ENCODE results near the gene POLE. TPM values are rescaled to one million over a fixed set of nuclear protein-coding genes. Genes with fewer than 3 reads are reported as not detected.

Gene POLE
- total RNA-seq, 2 donors from 2014 or later, result 34.5 to 96.1 TPM

DNA sequence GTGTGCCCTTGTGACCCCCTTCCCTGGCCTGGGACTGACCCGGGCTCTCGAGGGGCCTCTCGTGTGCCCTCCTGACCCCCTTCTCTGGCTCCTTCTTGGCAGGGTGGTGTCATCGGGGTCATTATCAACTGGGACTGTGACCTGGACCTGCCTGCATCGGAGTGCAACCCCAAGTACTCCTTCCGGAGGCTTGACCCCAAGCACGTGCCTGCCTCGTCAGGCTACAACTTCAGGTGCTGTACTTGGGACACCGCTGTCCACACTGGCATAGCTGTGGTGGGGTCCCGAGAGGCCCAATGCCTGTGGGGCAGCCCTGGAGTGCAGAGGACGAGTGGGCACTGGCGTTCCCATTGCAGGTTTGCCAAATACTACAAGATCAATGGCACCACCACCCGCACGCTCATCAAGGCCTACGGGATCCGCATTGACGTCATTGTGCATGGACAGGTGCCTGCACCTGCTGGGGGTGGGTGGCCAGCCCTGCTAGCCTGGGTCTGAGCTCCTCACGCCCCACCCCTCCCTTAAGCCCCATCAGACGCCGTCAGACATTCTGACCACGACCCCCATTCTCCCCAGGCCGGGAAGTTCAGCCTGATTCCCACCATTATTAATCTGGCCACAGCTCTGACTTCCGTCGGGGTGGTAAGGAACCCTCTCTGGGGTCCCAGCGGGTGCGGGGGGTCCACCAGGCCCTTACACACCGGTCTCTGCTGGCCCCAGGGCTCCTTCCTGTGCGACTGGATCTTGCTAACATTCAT lies 66.1 kb downstream of the POLE start:
- TF ChIP-seq, protein P1, sequence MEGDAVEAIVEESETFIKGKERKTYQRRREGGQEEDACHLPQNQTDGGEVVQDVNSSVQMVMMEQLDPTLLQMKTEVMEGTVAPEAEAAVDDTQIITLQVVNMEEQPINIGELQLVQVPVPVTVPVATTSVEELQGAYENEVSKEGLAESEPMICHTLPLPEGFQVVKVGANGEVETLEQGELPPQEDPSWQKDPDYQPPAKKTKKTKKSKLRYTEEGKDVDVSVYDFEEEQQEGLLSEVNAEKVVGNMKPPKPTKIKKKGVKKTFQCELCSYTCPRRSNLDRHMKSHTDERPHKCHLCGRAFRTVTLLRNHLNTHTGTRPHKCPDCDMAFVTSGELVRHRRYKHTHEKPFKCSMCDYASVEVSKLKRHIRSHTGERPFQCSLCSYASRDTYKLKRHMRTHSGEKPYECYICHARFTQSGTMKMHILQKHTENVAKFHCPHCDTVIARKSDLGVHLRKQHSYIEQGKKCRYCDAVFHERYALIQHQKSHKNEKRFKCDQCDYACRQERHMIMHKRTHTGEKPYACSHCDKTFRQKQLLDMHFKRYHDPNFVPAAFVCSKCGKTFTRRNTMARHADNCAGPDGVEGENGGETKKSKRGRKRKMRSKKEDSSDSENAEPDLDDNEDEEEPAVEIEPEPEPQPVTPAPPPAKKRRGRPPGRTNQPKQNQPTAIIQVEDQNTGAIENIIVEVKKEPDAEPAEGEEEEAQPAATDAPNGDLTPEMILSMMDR (IDR thresholded peaks at IDR 0.05), result no peak
- Histone ChIP-seq H3K9me3 (no peaks in the 10 kb centered on the region), H3K36me3 (no peaks in the 10 kb centered on the region), H3K27me3 (peaks cover 27% of the 10 kb centered on the region), H3K4me3 (no peak overlapping the region), H3K4me1 (no peaks in the 10 kb centered on the region), H3K9ac (ENCODE audit: low read depth in 2 of 2, low read length in 2 of 2) (no peak overlapping the region), H3K27ac (no peak overlapping the region)
- intact Hi-C loops (cut with DNase I), result no loop called here
- DNase-seq, result no peak

DNA sequence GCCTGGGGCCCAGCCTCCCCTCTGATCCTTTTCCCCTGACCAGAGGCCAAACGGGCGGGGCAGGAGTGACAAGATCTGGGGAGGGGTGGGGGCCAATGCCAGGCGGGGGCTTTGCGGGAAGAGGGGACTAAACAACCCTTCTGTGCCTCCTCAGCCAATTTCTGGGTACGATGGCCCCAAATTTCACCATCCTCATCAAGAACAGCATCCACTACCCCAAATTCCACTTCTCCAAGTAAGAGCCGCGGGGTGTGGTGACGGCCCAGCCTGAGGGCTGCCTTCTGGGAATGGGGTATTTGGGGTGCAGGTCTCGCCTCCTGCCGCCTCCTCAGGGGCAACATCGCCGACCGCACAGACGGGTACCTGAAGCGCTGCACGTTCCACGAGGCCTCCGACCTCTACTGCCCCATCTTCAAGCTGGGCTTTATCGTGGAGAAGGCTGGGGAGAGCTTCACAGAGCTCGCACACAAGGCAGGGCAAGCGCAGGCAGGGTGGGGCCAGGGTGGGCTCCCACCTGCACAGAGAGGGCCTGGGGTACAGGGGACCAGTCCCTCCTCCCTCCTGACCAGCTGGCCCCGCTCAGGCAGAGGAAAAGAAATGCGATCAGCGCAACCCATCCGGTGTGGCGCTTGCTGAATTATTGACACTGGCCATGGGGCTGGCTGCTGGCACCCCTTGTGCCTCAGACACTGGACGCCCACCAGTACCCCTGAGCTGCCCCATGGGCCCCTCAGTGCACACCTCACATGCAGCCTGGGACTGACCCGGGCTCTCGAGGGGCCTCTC lies 66.8 kb downstream of the POLE start:
- Histone ChIP-seq H3K27ac (no peak overlapping the region), H3K4me1 (no peaks in the 10 kb centered on the region), H3K27me3 (peaks cover 34% of the 10 kb centered on the region), H3K36me3 (no peaks in the 10 kb centered on the region), H3K9ac (ENCODE audit: low read depth in 2 of 2, low read length in 2 of 2) (no peak overlapping the region), H3K4me3 (no peak overlapping the region), H3K9me3 (no peaks in the 10 kb centered on the region)
- TF ChIP-seq, protein P1 (IDR thresholded peaks at IDR 0.05), result no peak
- DNase-seq, result no peak
- intact Hi-C loops (cut with DNase I), result no loop called here

DNA sequence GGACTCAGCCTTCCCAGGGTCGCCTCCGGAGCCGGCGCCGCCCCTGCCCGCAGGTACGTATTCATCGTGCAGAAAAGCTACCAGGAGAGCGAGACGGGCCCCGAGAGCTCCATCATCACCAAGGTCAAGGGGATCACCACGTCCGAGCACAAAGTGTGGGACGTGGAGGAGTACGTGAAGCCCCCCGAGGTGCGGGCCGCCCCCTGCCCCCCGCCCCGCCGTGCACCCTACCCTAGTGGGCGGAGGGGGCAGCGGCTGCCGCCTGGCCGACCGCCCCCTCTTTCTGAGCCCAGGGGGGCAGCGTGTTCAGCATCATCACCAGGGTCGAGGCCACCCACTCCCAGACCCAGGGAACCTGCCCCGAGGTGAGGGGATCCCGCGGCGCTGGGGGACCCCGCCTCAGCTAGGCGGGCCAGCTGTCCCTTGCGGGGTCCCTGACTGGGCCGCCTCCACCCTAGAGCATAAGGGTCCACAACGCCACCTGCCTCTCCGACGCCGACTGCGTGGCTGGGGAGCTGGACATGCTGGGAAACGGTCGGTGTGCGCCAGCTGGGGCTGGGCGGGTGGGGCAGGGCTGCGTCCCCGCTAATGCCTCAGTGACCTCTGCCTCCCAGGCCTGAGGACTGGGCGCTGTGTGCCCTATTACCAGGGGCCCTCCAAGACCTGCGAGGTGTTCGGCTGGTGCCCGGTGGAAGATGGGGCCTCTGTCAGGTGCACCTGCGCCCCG lies 67.6 kb downstream of the POLE start:
- Histone ChIP-seq H3K36me3 (no peaks in the 10 kb centered on the region), H3K27me3 (peaks cover 36% of the 10 kb centered on the region), H3K4me3 (no peak overlapping the region), H3K4me1 (no peaks in the 10 kb centered on the region), H3K9me3 (no peaks in the 10 kb centered on the region), H3K9ac (ENCODE audit: low read depth in 2 of 2, low read length in 2 of 2) (no peak overlapping the region), H3K27ac (no peak overlapping the region)
- TF ChIP-seq, protein P1 (IDR thresholded peaks at IDR 0.05), result no peak
- intact Hi-C loops (cut with DNase I), result loop anchor here (10.0 kb wide), 1 partner anchor 465 kb away; no protein-coding TSS in a partner anchor
- no peak for DNase-seq

DNA sequence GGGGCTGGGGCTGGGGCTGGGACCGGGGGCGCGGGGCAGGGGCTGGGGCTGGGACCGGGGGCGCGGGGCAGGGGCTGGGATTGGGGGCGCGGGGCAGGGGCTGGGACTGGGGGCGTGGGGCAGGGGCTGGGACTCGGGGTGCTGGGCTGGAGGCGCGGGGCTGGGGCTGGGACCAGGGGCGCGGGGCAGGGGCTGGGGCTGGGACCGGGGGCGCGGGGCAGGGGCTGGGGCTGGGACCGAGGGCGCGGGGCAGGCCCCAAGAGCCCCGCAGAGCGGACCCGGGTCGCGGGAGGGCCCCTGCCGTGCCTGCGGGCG lies 68.1 kb downstream of the POLE start:
- Histone ChIP-seq H3K27me3 (peaks cover 36% of the 10 kb centered on the region), H3K36me3 (no peaks in the 10 kb centered on the region), H3K27ac (no peak overlapping the region), H3K4me3 (no peak overlapping the region), H3K4me1 (no peaks in the 10 kb centered on the region), H3K9me3 (no peaks in the 10 kb centered on the region), H3K9ac (ENCODE audit: low read depth in 2 of 2, low read length in 2 of 2) (no peak overlapping the region)
- intact Hi-C loops (cut with DNase I), result loop anchor here (10.0 kb wide), 1 partner anchor 464 kb away; no protein-coding TSS in a partner anchor
- DNase-seq, result no peak
- TF ChIP-seq, protein P1 (IDR thresholded peaks at IDR 0.05), result no peak

DNA sequence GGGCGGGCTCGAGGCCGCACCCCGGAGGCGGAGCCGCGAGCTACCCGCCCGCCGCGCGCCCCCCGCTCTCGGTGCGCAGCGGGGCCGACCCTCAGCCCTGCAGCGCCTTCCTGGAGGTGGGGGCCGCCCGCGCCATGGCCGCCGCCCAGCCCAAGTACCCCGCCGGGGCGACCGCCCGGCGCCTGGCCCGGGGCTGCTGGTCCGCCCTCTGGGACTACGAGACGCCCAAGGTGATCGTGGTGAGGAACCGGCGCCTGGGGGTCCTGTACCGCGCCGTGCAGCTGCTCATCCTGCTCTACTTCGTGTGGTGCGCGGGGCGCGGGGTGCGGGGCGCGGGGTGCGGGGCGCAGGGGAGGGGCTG lies 68.5 kb downstream of the POLE start, which contains the start of gene P2RX2:
P2RX2 (plus strand) TSS at position 94 of the 361 bp plus-strand sequence; CDS start at position 135, 41 bp downstream.
- intact Hi-C loops (cut with DNase I), result loop anchor here (10.0 kb wide), 1 partner anchor 464 kb away; no protein-coding TSS in a partner anchor
- Histone ChIP-seq H3K9ac (ENCODE audit: low read depth in 2 of 2, low read length in 2 of 2) (no peak within 1 kb of the TSS), H3K9me3 (no peaks in the 10 kb centered on the region), H3K4me3 (no peak within 1 kb of the TSS), H3K4me1 (no peaks in the 10 kb centered on the region), H3K27me3 (peaks cover 36% of the 10 kb centered on the region), H3K36me3 (no peaks in the 10 kb centered on the region), H3K27ac (no peak within 1 kb of the TSS)
- TF ChIP-seq, protein P1 (IDR thresholded peaks at IDR 0.05), result no peak
- no peak for DNase-seq

Measured in colonic mucosa (tissue), 4 donors.